Common myeloid progenitor, CD34-positive (primary cell): ENCODE measurements around the gene SLA2.
"Not testable (repeated sequence)": the region's sequence is repeated elsewhere in the genome, so short reads cannot be mapped to it uniquely, and the experiment has no call there.

ENCODE experiments used
- CTCF ChIA-PET: fragments of 350-600 bp; sonication (Branson Sonifier 250); formaldehyde crosslinking; loops from one replicate; lab custom pipeline; 2021; ENCODE audit warnings: antibody characterized with exemption; lab: Charles Lee
- POLR2A ChIA-PET: fragments of 350-600 bp; sonication (Branson Sonifier 250); formaldehyde crosslinking; loops from one replicate; lab custom pipeline; 2021; ENCODE audit warnings: antibody characterized with exemption; lab: Charles Lee
- DNase-seq, 3 donors: peaks; one replicate each; pipeline versions ENCODE4 v3.0.0 to v3.0.0-alpha.2; 2013
- H3K27ac ChIP-seq, 2 experiments: 1 replicate in 1 of 2; 2 replicates in 1 of 2; pipeline ENCODE4 v1.7.0; 2013; ENCODE audit warnings: inconsistent platforms in 2 of 2, low read length in 2 of 2, mild to moderate bottlenecking in 2 of 2, low read depth in 1 of 2, moderate library complexity in 1 of 2; ENCODE audit not compliant: severe bottlenecking in 2 of 2, insufficient read depth in 1 of 2, poor library complexity in 1 of 2
- H3K27me3 ChIP-seq, 5 experiments: replicated peaks in 2 of 5; 1 replicate in 3 of 5; 2 replicates in 2 of 5; pipeline versions ENCODE4 v1.6.1 to v1.7.0; 2013; ENCODE audit warnings: low read length in 4 of 5, mild to moderate bottlenecking in 2 of 5, moderate library complexity in 2 of 5, inconsistent platforms in 1 of 5; ENCODE audit not compliant: insufficient read depth in 5 of 5, control insufficient read depth in 4 of 5
- H3K36me3 ChIP-seq, 4 experiments: 1 replicate in 2 of 4; 2 replicates in 2 of 4; pipeline versions ENCODE4 v1.6.1 to v1.7.0; 2013; ENCODE audit warnings: low read length in 3 of 4, control low read depth in 1 of 4, mild to moderate bottlenecking in 1 of 4; ENCODE audit not compliant: control insufficient read depth in 4 of 4, insufficient read depth in 4 of 4
- H3K4me1 ChIP-seq, 4 experiments: 1 replicate in 3 of 4; 2 replicates in 1 of 4; pipeline versions ENCODE4 v1.6.1 to v1.7.1; 2013; ENCODE audit warnings: low read length in 3 of 4, mild to moderate bottlenecking in 3 of 4, control low read depth in 1 of 4, inconsistent platforms in 1 of 4, moderate library complexity in 1 of 4; ENCODE audit not compliant: control insufficient read depth in 4 of 4, insufficient read depth in 4 of 4; ENCODE audit errors: control extremely low read depth in 1 of 4
- H3K4me3 ChIP-seq, 7 experiments: 1 replicate in 4 of 7; 2 replicates in 3 of 7; pipeline versions ENCODE4 v1.5.1 to v1.7.0; 2013; ENCODE audit warnings: mild to moderate bottlenecking in 7 of 7, low read length in 6 of 7, moderate library complexity in 6 of 7, inconsistent platforms in 2 of 7, low read depth in 2 of 7, control low read depth in 1 of 7; ENCODE audit not compliant: insufficient read depth in 4 of 7, control insufficient read depth in 1 of 7; ENCODE audit errors: extremely low read depth in 1 of 7
- H3K9me3 ChIP-seq, 5 experiments: 1 replicate in 4 of 5; 2 replicates in 1 of 5; pipeline versions ENCODE4 v1.6.1 to v1.7.1; 2013; ENCODE audit warnings: low read length in 4 of 5, mild to moderate bottlenecking in 2 of 5, inconsistent platforms in 1 of 5, low read depth in 1 of 5, moderate library complexity in 1 of 5; ENCODE audit not compliant: control insufficient read depth in 4 of 5, insufficient read depth in 2 of 5; ENCODE audit errors: control extremely low read depth in 1 of 5
- whole genome bisulfite sequencing: methylation state at CpG from one replicate; pipeline ENCODE4 v1.1.5; 2013; ENCODE audit not compliant: insufficient coverage; 5-methylcytosine and 5-hydroxymethylcytosine counted together

Gene SLA2

DNA sequence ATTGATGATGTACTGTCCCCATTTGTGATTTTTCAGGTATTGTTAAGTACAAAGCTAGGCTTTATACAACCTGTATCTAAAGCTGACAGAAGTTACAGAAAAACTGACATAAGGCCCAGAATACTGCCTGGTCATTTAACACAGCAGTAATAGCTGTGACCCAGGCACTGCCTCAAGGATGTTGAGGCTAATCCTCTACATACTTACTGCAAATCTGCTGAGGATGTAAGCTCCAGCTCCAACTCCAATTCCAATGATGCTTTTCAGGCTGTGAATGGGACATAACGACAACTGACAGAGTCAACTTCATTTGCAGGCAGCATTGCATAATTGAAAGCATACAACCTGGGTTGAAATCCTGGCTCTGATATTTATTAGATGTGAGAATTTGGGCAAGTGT lies 36.3 kb upstream of the SLA2 start:
- H3K27me3 ChIP-seq = no peaks in the 10 kb centered on the region
- ChIA-PET POLR2A (no interaction called here), CTCF (interaction anchor here (0.5 to 3.3 kb wide), 3 partner anchors 9 to 75 kb away, joined by 3 to 14 read pairs (median 3); no protein-coding TSS in a partner anchor)
- DNase-seq = no peak
- no peak overlapping the region for H3K4me3 ChIP-seq
- no peak overlapping the region for H3K27ac ChIP-seq
- peaks cover 0 to 2% (median 0%) of the 10 kb centered on the region in 5 experiments for H3K9me3 ChIP-seq
- peaks cover 4 to 12% (median 6%) of the 10 kb centered on the region in 4 experiments for H3K36me3 ChIP-seq
- no peaks in the 10 kb centered on the region for H3K4me1 ChIP-seq
- WGBS = 83% methylated on average over 1 of the region's 1 CpG

DNA sequence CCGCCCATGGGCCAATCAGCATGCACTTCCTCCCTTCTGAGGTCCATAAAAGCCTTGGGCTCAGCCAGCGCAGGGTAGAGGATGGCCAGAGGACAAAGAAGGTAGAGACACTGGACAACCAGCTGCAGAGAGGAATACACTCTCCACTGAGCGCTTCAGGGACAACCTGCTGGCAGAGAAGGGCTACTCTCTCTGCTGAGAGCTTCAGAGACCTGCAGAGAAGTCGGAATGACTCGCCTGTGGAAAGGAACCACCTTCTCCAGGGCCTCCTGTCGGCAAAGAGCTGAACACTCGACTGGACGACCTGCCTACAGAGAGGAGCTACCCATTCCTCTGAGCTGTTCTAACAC lies 31.4 kb upstream of the SLA2 start:
- ChIA-PET CTCF (interaction anchor here (1.0 to 1.2 kb wide), 2 partner anchors 10 to 17 kb away, joined by 3 to 4 read pairs; no protein-coding TSS in a partner anchor), POLR2A (interaction anchor here (0.6 kb wide), 1 partner anchor 49 kb away, joined by 3 read pairs; no protein-coding TSS in a partner anchor)
- WGBS = 97% methylated on average over 8 of the region's 8 CpGs
- H3K27ac ChIP-seq = no peak overlapping the region
- peaks cover 2 to 15% (median 8%) of the 10 kb centered on the region in 4 experiments for H3K36me3 ChIP-seq
- no peaks in the 10 kb centered on the region for H3K27me3 ChIP-seq
- H3K4me3 ChIP-seq = no peak overlapping the region
- peaks cover 0 to 5% (median 0%) of the 10 kb centered on the region in 5 experiments for H3K9me3 ChIP-seq
- H3K4me1 ChIP-seq = no peaks in the 10 kb centered on the region
- DNase-seq = no peak

DNA sequence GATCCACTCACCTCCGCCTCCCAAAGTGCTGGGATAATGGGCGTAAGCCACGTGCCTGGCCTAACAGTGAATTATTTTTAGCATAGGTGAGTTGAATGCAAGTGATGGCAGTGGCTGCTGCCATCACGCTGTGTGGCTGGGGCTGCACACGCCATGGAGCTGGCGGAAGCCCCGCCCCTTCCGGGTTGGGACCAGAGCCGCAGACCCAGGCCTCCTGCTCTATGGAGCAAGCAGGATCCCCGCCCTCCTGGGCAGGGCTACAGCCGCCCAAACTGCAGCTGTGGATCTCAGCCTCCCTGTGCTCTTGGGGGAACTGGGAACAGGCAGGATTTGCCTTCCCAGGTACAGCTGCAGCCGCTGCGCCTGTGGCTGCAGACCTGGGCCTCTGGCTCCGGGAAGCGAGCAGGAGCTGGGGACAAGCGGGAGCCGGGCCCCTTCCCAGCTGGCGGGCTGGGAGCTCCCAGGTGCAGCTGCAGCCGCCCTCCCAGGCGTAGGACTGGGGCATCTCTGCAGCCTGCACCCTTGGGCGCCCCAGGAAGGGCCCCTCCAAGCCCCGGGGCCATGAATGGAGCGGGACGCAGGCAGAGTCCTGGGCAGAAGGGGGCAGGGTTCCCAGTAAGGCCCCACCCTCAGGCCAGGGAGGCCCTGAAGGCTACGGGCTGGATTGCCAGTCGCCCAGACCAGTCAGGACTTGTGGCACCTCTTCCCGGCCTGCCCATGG lies 30.9 kb upstream of the SLA2 start:
- CTCF ChIA-PET = interaction anchor here (1.0 to 1.2 kb wide), 2 partner anchors 9 to 16 kb away, joined by 3 to 4 read pairs; no protein-coding TSS in a partner anchor
- WGBS = 98% methylated on average over 27 of the region's 27 CpGs
- no peak for DNase-seq

DNA sequence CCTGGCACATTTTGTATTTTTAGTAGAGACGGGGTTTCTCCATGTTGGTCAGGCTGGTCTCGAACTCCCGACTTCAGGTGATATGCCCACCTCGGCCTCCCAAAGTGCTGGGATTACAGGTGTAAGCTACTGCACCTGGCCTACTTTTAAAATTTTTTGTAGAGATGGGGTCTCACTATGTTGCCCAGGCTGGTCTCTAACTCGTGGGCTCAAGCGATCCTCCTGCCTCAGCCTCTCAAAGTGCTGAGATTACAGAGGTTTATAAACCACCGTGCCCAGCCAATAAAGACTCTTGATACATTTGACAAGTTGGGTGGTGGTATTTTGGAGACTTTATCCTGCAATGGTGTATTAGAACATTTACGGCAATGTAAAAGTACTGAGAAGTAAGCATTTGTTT lies 29.5 kb upstream of the SLA2 start:
- H3K4me3 ChIP-seq, POLR2A ChIA-PET, H3K27ac ChIP-seq, H3K27me3 ChIP-seq, H3K4me1 ChIP-seq, CTCF ChIA-PET, H3K9me3 ChIP-seq, DNase-seq: not testable (repeated sequence)
- 100% methylated on average over 6 of the region's 8 CpGs for WGBS
- H3K36me3 ChIP-seq = peaks cover 2 to 12% (median 8%) of the 10 kb centered on the region in 4 experiments

More for the DNA sequence above, 30.9 kb upstream of the SLA2 start:
- Histone ChIP-seq H3K27me3 (no peaks in the 10 kb centered on the region), H3K4me3 (no peak overlapping the region), H3K4me1 (no peaks in the 10 kb centered on the region), H3K36me3 (peaks cover 2 to 12% (median 8%) of the 10 kb centered on the region in 4 experiments), H3K27ac (no peak overlapping the region), H3K9me3 (peaks cover 0 to 5% (median 0%) of the 10 kb centered on the region in 5 experiments)
- POLR2A ChIA-PET = interaction anchor here (0.6 kb wide), 1 partner anchor 49 kb away, joined by 3 read pairs; no protein-coding TSS in a partner anchor

DNA sequence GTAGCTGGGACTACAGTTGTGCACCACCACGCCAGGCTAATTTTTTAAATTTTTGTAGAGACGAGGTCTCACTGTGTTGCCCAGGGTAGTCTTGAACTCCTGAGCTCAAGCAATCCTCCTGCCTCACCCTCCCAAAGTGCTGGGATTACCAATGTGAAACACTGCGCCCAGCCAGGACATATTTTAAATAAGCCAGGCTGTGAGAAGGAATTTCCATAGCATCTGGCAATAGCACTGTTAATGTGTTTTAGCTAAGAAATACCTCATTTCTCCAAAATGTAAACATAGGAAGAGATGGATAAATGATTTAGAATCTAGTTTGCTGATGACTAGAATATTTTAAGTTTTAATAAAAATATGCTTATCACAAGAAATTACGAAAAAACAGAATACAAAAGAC lies 27.0 kb upstream of the SLA2 start:
- no peak overlapping the region for H3K4me3 ChIP-seq
- no peak overlapping the region for H3K27ac ChIP-seq
- DNase-seq = no peak
- peaks cover 0 to 9% (median 5%) of the 10 kb centered on the region in 4 experiments for H3K36me3 ChIP-seq
- H3K4me1 ChIP-seq = no peaks in the 10 kb centered on the region
- CTCF ChIA-PET = interaction anchor here (0.7 to 0.8 kb wide), 3 partner anchors 9 to 783 kb away, joined by 3 read pairs; no protein-coding TSS in a partner anchor
- POLR2A ChIA-PET = no interaction called here
- H3K27me3 ChIP-seq = no peaks in the 10 kb centered on the region
- 100% methylated on average over 2 of the region's 4 CpGs for WGBS
- H3K9me3 ChIP-seq = peaks cover 0 to 5% (median 0%) of the 10 kb centered on the region in 5 experiments

DNA sequence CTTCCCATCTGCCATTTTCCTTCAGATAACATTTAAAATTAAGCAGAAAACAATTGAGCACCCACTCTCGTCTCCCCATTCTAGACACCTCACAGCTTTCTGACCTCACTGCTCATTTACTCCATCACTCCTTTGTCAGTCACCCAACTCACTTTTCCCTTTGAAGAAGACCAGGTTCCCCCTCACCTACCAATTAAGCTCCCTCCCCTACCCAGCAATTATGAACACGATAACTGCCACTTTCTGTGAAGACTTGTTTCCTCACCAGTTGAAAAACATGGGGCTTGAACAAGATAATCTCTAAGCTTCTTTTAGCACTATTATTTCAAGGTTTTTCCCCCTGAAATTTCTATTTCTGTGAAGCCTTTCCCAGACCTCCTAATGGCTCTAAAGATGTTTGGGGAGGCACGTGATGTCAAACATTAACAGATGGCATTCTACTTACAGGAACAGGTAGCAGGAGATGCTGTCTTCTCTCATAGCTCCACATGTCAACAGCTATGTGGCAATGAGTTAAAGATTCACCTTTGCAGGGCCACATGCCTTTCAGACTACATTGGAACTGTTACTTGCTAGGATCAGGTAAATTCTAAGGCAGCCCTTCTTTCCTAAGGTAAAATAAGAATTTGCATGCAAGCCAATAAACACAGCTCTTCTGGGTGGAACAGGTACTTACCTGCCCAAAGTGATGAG lies 24.8 kb upstream of the SLA2 start:
- ChIA-PET CTCF (interaction anchor here (0.8 to 1.0 kb wide), 2 partner anchors 81 to 104 kb away, joined by 3 read pairs; no protein-coding TSS in a partner anchor), POLR2A (no interaction called here)
- no peaks in the 10 kb centered on the region for H3K9me3 ChIP-seq
- peaks cover 0 to 5% (median 1%) of the 10 kb centered on the region in 4 experiments for H3K36me3 ChIP-seq
- no peak overlapping the region for H3K4me3 ChIP-seq
- DNase-seq = no peak
- H3K4me1 ChIP-seq = no peaks in the 10 kb centered on the region
- no peak overlapping the region for H3K27ac ChIP-seq
- WGBS = 100% methylated on average over 2 of the region's 3 CpGs
- no peaks in the 10 kb centered on the region for H3K27me3 ChIP-seq
